ENCODE data around the gene AQP12A.

Gene AQP12A

DNA sequence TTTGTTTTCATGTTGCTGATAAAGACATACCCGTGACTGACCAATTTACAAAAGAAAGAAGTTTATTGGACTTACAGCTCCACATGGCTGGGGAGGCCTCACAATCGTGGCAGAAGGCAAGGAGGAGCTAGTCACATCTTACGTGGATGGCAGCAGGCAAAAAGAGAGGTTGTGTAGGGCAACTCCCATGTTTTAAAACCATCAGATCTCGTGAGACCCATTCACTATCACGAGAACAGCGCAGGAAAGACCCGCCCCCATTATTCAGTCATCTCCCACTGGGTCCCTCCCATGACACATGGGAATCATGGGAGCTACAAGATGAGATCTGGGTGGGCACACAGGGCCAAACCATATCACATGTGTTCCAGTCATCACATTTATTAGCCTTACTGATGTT is 16.8 kb downstream of the AQP12A start:
- DNase-seq (ENCODE audit: low spot score), result no peak

DNA sequence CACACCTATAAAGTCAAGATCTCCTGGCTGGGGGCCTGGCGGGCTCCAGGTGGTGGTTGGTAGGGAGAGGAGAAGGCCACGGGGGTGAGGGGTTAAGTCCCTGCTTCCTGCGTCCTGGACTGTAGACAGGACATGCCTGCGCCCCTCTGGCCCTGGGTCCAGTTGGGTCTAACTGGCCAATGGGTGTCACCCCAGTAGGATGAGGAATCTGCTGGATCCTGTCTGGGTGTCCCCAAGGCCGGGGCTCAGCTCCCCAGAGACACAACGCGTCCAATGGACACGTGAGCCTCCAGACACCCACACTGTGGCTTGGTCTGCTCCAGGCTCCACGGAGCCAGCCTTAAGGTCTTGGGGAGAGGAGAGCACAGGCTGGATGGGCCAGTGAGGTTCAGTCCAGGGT is 19.6 kb downstream of the AQP12A start:
- no peak for DNase-seq (ENCODE audit: low spot score)

DNA sequence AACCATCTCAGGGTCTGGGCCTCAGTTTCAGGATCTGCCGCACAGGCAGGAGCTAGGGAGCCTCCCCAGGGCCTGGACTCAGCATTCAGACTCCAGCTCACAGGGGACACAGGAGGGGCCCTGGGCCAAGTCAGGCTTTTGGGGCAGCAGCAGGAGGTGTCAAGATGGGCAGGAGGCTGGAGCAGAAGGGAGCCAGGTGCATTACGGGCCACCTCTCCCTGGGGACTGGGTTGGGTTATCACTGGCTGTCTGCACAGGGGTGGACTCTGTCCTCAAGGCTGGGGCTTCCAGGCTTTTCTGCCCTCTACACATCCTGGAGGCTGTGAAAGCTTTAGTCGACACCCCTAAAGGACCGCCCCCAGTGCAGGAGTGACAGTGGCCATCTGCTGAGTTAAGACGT is 20.0 kb downstream of the AQP12A start:
- DNase-seq (ENCODE audit: low spot score), result no peak

DNA sequence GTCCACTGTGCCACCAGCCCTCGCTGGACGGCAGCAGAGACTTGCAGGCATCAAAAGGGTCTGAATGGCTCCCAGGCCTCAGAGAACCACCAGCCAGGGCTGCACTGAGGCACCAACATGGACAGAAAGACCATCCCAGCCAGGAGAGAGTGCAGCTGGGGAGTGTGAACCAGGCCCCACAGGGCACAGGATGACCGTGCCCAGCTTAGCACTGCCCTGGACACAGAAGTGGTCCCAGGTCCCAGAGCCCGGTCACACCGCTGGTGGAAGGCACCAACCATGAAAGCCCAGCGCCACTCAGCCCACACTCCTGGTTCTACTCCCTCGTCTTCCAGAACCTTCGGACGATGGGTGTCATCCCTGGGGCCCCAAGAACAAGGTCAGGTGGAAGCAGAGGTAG is 20.5 kb downstream of the AQP12A start:
- no peak for DNase-seq (ENCODE audit: low spot score)

DNA sequence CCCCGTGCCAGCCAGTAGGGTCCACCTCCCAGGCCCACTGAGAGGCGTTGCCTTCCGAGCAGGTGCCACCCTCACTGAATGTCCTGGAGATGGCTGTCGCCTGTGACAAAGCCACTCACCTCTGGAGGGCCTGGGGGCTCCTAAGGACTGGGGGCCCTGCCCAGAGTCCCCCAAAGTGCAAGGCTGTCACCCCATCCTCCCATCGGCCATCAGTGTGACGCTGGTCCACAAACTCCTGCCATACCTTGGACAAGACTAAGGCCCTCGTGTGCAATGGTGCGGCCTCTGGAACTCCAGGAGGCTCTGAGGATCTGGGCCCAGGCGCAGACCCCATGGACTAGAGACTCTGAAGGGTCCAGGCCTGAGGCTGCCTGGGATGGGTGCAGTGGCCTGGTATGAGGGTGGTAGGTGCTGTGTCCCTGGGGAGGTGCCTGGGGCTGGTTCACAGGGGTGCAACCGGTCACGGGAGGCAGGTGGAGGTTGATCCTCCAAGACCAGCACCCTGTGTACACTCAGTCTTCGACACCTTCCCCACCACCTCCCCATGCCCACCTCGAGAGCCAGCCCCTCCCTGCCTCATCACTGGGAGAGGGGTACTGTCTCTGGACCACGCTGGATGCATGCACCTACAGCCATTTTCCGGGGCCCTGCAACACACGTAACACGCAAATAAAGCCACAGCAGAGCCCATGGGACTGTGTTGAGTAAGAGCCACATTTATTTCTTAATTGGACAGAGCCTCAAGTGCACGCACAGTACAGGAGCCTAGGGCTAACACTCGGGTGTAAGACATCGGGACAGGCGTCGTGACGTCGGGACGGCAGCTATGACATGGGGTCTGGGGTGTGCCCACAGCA is 21.6 kb downstream of the AQP12A start:
- DNase-seq (ENCODE audit: low spot score), result no peak

DNA sequence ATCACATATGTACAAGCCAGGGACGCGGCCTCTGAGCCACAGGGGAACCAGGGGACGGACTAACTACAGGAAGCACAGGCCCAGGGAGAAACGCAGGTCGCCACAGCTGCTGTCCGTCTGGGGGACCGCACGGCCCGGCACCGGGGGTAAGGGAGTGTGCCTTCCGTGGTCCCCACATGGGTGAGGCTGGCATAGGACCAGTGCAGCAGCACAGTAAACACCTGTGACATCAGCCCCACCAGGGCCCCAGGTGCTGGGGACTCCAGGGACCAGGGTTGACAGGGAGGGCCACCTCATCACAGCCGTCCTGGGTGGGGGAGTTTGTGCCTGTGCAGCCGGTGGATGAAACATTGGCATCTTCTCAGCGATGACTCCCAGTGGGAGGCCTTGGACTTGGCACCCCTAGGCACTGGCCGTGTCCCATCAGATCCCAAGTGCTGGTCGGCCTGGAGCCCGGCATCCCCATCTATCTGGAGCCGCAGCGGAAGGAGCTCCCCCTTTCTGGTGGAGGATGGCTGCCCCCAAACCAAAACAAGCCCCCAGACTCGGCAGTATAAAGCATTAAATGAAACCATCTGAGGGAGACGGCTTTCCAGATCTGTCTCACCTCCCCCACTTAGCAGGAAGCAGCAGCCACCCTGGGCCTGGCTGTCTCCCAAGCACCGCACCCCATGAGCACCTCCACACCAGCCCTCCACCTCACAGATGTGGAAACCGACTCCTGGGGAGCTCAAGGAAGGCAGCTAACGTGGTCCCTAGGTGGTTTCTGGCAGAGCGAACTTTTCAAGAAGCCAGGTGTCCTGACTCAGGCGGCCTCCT is 22.5 kb downstream of the AQP12A start:
- DNase-seq (ENCODE audit: low spot score), result no peak

DNA sequence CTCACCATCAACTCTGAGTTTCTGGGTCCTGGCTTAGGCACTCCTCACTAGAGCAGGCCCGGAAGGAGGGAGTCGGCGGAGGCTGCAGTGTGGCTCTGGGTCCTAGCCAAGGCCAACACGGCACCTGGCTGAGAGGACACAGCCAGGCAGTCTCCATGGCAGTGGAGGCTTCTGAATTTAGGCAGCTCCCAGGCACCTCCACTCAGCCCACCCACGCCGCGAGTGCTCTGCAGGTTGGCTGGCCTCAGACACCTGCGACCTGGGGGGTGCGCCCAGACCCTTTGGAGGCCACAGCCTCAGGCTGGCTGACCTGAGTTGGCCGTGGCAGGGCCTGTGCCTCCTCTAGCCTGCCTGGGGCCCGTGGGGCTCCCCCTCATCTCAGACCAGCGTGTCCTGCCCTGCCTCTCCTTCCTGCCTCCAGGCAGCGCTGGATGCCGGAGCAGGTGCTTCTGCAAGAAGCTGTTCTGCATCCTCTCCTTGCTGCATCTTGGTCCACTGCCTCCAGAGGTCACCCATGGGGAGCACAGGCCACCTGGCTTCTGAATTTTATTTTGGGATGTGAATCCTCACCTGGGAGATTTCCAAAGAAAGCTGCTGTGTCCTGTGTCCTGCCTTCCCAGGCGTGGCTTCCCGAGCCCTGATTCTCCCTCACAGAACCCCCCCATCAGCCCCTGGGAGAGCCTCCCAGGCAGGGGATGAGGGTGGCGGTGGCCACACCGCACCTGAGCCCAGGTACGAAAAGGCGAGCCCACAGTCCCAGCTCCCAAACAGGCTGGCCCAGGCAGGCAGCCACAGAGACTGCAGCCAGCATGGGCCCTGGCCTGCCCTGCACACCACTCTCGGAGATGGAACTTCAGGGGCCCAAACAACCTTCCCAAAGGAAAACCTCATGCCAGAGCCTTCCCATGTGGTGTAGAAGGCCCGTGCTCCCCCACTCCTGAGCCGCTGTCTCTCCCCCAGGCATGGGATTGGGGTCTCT is 23.4 kb downstream of the AQP12A start:
- no peak for DNase-seq (ENCODE audit: low spot score)

DNA sequence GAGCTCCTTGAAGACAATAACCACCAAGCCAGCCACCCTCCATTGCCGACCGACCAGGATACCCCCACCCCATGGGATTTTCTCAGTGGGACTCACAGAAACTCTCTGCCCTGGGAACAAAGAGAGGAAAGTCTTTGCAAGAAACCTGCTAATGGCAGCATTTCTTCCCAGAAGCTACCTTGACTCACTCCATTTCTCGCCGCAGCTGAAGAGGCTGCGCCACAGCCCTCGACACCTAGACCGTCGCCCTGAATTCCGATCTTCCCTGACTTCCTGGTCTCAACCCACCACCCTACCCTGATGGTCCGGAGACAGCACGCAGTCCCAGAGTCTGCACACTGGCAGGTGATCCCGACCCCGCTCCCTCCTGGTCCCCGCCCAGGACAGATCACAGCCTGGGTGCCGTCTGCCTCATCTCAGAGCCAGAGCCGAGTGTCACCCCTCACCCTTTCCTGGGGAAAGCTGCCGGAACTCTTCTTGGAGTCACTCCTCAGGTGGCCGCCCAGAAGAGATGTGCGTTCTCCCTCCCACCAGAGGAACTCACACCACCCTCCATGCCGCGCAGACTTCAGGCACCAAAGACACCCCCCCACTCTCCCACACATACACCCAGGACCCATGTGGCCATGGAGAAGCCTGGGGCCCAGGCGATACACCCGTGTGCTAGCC is 24.6 kb downstream of the AQP12A start:
- no peak for DNase-seq (ENCODE audit: low spot score)

DNA sequence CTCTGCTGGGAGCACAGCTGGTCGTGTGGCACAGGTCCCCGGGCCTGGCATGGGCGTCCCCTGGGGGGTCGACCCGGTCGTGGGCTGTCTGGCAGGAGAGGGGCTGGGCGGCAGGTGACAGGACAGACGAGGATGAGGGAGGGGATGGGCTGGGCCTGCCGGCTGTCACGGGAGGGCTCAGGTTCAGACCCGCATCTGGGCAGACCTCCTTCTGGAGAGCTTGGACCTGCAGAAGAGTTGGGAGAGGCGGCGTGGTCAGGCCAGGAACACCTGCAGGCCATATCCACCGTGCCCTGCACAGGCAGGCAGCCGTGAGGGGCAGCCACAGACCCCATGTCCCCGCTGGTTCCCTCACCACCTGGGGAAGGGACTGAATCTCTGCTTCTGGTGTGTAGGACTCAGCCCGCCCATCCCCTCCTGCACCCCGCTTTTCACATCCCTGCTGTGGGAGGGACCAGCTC is 25.5 kb downstream of the AQP12A start:
- no peak for DNase-seq (ENCODE audit: low spot score)

DNA sequence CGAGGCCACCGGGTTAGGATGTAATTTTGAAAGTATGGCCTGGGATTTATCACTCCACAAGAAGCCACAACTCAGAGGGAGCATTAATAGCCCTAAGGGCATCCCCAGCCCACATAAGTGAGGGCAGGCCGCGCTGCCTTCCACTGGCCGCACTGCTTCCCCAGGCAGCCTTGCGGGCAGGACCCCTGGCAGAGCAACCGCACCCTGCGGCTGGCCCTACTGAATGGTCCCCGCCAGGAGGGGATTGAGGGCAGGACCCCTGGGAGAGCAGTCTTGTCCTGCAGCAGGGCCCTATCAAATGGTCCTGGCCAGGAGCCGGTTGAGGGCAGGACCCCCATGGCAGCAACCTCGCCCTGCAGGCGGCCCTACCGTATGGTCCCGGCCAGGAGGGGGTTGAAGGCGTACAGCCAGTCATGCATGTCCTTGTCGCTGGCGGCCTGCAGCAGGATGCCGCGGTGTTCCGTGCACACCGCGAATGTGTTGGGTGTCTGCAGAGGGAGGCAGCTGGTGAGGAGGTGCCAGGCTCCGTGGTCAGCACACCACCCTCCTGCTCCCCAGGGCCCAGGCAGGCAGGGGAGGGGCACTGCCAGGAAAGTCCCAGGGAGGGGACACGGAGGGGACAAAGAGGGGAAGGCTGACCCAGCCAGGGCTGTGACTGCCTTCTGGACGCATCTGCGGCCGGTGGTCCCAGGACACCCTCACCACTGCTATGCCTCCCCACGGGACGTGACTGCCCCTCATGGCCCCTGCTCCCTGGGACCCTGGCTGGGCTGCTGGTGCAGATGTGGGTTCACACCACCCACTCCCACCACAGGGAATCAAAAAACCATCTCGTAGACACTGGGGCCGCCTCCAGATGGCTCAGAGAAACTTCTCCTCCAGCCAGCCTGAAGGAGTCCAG is 26.3 kb downstream of the AQP12A start:
- DNase-seq (ENCODE audit: low spot score), result no peak

DNA sequence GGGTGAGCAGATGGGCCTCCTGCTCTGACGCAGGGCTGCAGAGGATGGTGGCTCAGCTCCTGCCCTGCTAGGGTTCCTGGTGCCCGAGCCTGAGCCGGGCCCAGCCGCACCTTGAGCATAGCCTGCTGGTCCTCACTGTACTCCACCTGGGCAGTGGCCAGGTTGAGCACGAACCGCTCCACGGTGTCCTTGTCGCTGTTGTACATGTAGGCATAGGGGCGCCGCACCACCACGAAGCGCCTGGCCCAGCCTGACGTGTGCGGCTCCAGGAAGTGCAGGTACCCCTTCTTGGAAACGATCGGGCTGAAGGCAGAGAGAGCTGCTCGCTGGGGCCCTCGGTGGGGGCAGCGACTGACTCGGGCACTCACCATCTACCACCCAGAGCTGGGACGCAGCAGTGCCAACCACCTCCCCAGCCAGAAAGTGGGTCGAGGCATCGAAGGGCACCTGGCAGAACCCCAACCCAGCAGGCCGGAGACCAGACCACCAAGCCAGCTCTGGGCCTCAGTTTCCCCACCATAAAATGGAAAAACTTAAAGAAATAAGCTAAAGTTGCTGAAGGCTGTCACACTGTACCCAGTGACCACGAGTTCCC is 27.3 kb downstream of the AQP12A start:
- DNase-seq (ENCODE audit: low spot score), result no peak

DNA sequence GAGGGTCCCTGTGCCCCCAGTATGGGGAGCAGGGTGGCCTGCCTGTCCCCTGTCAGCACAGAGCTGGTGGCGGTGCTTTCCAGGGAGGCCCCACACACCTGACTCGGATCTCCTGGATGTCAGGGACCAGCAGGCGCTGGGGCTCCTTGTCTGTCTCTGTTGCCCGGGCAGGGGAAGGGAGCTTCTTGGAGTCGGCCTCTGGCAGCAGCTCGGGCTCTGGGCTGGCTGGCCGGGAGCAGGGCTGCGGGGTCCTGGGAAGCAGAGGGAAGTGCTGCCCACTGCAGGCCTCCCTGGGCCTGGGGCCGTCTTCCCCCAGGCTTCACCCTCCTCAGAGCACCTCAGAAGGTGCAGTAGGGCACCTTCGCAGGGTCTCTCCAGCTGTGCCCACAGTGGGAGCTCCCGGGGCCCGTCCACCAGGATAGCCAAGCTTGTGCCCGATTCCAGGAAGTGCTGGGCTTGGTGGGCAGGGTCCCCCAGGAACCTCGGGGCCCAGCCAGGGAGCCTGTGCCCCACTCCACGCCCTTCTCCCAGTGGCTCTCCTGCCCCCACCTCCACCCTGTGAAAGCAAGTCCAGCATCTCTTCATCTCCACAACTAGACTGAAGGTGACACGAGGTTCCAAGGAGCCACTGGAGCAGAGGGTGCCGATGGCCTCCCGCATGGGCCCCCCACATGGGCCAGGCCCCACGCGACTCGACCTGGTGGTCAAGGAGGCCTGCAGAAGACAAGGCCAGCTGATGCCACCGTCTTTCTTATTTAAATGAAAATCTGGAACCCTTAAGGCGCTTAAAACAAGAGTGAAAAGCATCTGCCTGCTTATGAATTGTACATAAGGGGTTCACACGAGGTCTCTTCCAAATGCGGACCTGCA is 28.2 kb downstream of the AQP12A start:
- DNase-seq (ENCODE audit: low spot score), result no peak

DNA sequence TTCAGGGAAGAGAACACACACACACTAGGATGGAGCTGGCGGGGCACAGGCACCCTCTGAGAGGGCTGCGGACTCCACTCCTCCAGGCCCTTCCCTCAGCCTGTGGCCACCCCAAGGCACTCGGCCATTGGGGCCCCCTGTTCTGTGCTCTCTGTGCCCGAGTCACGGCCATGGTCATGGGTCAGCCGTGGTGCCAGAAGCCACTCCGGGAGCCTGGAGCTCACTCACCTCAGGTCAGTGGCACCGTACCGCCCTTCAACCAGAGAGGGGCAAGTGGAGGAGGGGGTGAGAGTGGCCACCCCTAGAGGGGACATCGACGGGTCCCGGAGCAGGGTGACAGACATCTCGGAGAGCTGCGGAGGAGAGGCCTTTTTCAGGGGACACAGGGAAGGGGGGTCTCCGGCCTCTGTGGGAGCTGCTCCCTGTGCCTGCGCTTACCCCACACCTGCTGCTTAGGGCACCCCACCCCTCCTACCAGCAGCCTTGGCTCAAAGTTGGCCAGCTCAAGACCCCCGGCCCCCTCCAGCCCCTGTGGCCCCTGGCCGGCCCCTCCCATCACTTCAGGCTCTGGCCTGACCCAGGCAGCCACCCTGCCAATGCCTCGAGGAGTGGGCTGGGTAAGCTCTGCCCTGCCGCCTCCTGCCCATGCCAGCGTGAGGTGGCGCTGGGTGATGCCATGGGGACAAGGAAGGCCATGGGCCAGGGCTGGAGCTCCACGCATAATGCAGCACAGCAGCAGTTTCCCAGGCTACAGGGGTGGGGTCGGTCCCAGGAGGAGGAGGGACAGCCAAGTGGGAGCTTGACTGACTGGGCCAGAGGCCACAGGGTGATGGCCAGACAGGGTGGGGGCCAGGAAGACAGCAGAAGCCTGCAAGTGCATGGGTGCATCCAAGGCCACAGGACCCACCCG is 29.3 kb downstream of the AQP12A start:
- peak; percentile 14 for DNase-seq (ENCODE audit: low spot score)

DNA sequence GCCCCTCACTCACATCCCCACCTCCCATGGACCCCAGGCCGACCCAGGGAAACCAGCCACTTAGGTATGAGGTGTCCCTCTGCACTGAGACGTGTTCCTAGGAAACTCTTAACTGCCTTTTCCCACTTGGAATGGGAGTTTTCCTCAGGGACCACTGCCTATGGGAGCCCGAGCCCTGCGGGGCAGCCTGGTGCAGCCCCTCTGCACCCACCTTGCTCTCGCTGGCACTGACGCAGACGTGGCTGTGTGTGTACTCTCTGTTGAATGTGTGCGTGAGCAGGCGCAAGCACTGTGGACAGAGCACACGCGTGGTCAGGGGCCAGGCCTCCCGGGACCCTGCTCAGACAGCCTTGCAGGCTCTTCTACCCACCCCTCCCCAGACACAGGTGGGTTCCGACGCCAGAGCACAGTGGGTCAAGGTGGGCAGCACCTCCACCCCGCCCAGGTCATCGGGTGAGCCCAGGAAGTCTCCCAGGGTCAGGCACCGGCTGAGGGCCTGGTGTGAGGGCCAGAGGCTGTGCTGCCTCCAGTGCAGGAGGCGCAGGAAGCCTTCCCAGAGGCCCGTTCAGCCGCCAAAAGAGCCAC is 30.0 kb downstream of the AQP12A start:
- no peak for DNase-seq (ENCODE audit: low spot score)

DNA sequence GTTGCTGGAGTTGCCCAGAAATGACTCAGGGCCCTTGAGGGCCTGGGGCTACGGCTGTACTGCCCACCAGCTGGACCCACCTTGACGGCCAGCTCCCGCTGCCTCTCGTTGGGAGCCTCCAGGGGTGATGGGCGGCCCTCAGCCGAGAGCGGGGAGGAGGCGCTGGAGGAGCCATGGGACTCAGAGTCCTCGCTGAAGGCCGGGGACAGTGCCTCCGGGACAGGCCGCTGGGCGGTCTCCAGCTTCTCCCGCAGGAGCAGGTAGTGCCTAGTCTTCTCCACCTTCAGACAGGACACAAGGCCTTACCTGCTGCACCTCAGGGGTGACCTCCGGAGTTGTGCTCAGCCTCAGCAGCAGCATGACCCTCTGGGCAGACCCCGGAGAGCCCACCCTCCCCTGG is 30.7 kb downstream of the AQP12A start:
- no peak for DNase-seq (ENCODE audit: low spot score)

DNA sequence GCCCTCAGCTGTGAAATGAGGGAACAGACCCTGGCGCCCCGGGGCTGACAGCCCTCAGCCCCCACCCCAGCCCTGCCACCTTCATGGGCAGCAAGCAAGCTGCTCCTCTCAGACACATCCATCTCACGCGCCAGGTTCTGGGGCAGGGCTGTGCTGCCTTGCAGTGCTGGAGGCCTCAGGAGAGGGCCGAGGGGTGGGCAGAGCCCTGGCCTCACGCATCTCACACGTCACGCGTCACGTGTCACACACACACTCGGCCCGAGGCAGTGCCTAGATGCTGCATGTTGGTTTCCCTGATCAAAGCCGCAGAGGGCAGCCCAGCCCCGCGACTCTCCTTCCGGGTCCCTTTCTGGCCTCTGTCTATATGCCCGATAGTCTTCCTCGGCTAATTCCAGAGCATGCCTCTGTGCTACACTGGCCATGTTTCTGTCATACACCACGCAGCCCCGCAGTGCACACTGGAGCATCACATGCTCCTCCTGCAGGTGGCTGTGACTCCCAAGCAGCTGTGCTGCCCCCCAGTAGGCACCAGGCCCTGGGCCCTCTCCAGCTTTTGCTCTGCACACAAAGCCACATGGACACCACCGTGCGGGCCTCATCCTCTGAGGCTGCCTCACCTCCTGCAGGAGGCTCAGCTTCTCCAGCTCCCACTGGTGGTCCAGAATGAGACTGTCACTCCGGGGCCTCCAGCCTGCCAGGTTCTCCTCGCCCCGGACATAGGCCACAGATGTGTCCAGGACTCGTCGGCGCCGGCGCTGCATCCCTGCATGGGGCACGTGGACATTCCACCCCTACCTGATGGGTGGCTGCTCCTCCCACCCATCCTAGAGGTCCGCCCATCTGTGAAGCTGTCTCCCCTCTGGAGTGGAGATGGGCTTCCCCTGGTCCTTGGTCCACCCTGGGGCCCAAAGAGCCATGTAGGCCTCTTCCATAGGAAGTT is 31.4 kb downstream of the AQP12A start:
- no peak for DNase-seq (ENCODE audit: low spot score)

Measured in globus pallidus (tissue), 1 donor.